ENCODE results near the gene COL4A4.

- TF ChIP-seq CTCF (IDR thresholded peaks at IDR 0.05) (no peak), POLR2A (IDR thresholded peaks at IDR 0.05) (no peak), EP300 (IDR thresholded peaks at IDR 0.05) (no peak)
Measured at GRCh38 chr2:227206406-227206805, 42.4 kb upstream of the COL4A4 start.

All from tibial nerve (tissue), 4 donors.